H1 (cell line): ENCODE data around the gene DCXR. TPM values are rescaled to one million over a fixed set of nuclear protein-coding genes. Genes with fewer than 3 reads are reported as not detected.

Source experiments
- CTCF ChIA-PET: fragments of 300-600 bp; sonication (Branson Sonifier 250); formaldehyde crosslinking; loops from one replicate; lab custom pipeline; 2021; ENCODE audit not compliant: partially characterized antibody; lab: Charles Lee
- POLR2A ChIA-PET: fragments of 300-600 bp; sonication (Branson Sonifier 250); formaldehyde crosslinking; loops from one replicate; lab custom pipeline; 2021; ENCODE audit warnings: inconsistent platforms; ENCODE audit not compliant: partially characterized antibody; lab: Charles Lee
- DNase-seq, 2 experiments: peaks; one replicate each; pipeline versions ENCODE4 v3.0.0 to v3.0.0-alpha.2; 2010 to 2022; ENCODE audit warnings: low spot score in 2 of 2, low read depth in 1 of 2, mixed read lengths in 1 of 2
- FAIRE-seq: peaks from 2 replicates; lab custom pipeline; 2011; peaks lifted over from hg19 to GRCh38; lab: Jason Lieb, UNC
- H2AFZ ChIP-seq: 2 replicates; pipeline ENCODE4 v1.8.1; 2012; ENCODE audit warnings: low read length, inconsistent platforms
- H2AK5ac ChIP-seq: 2 replicates; pipeline ENCODE4 v1.6.1; 2013; ENCODE audit warnings: low read depth, low read length
- H2BK120ac ChIP-seq: replicated peaks from 2 replicates; pipeline ENCODE3; 2013; ENCODE audit warnings: low read depth, low read length, inconsistent platforms
- H2BK12ac ChIP-seq: 2 replicates; pipeline ENCODE4 v1.6.1; 2013; ENCODE audit warnings: low read depth, low read length
- H2BK15ac ChIP-seq: 2 replicates; pipeline ENCODE4 v1.6.1; 2013; ENCODE audit warnings: low read length
- H2BK20ac ChIP-seq: 2 replicates; pipeline ENCODE4 v1.6.1; 2013; ENCODE audit warnings: low read length
- H2BK5ac ChIP-seq: 2 replicates; pipeline ENCODE4 v1.6.1; 2013; ENCODE audit warnings: low read depth, low read length
- H3K14ac ChIP-seq: 2 replicates; pipeline ENCODE4 v1.6.1; 2013; ENCODE audit warnings: inconsistent platforms; ENCODE audit not compliant: insufficient read length
- H3K18ac ChIP-seq: 2 replicates; pipeline ENCODE4 v1.6.1; 2013; ENCODE audit warnings: low read length; ENCODE audit errors: extremely low read depth
- H3K23ac ChIP-seq: 2 replicates; pipeline ENCODE4 v1.6.1; 2013; ENCODE audit warnings: inconsistent platforms; ENCODE audit not compliant: insufficient read length
- H3K23me2 ChIP-seq: 2 replicates; pipeline ENCODE4 v1.6.1; 2013; ENCODE audit warnings: low read depth, low read length
- H3K27ac ChIP-seq: 2 replicates; pipeline ENCODE4 v1.6.1; 2011; ENCODE audit warnings: low read depth, low read length, inconsistent platforms
- H3K27me3 ChIP-seq, 4 experiments: replicated peaks in 1 of 4; 1 replicate in 1 of 4; 2 replicates in 3 of 4; pipeline versions ENCODE4 v1.6.1 to v1.8.1; 2011 to 2013; ENCODE audit warnings: low read length in 3 of 4, mild to moderate bottlenecking in 3 of 4, inconsistent platforms in 2 of 4, mixed read lengths in 2 of 4, moderate library complexity in 1 of 4; ENCODE audit not compliant: control insufficient read depth in 3 of 4, insufficient read depth in 3 of 4; ENCODE audit errors: extremely low read depth in 1 of 4
- H3K36me3 ChIP-seq, 4 experiments: 2 replicates each; pipeline versions ENCODE4 v1.6.1 to v1.8.1; 2011 to 2013; ENCODE audit warnings: mild to moderate bottlenecking in 4 of 4, low read length in 3 of 4, moderate library complexity in 2 of 4, control low read depth in 1 of 4, inconsistent platforms in 1 of 4; ENCODE audit not compliant: insufficient read depth in 4 of 4, control insufficient read depth in 2 of 4
- H3K4ac ChIP-seq: replicated peaks from 2 replicates; pipeline ENCODE3; 2013; ENCODE audit warnings: low read length, low read depth, mixed read lengths, inconsistent platforms; ENCODE audit not compliant: insufficient read length
- H3K4me1 ChIP-seq, 4 experiments: replicated peaks in 1 of 4; 1 replicate in 1 of 4; 2 replicates in 3 of 4; pipeline versions ENCODE4 v1.6.1 to v1.8.1; 2011 to 2013; ENCODE audit warnings: low read length in 3 of 4, inconsistent platforms in 2 of 4, mixed read lengths in 1 of 4; ENCODE audit not compliant: insufficient read depth in 4 of 4, control insufficient read depth in 3 of 4
- H3K4me2 ChIP-seq, 2 experiments: 2 replicates each; pipeline versions ENCODE4 v1.6.1 to v1.8.1; 2011 to 2013; ENCODE audit warnings: low read depth in 2 of 2, low read length in 2 of 2, control low read depth in 1 of 2, inconsistent platforms in 1 of 2, mild to moderate bottlenecking in 1 of 2; ENCODE audit not compliant: insufficient read depth in 1 of 2
- H3K4me3 ChIP-seq, 4 experiments: fragments of 200-600, 300-600 bp in 1 of 4; sonication (generic), shearing (Covaris generic), sonication (Bioruptor Twin) in 1 of 4; 2 replicates each; pipeline versions ENCODE4 v1.5.1 to v1.8.1; 2011 to 2016; ENCODE audit warnings: low read length in 4 of 4, low read depth in 3 of 4, control low read depth in 2 of 4, inconsistent platforms in 2 of 4, mild to moderate bottlenecking in 2 of 4, mixed read lengths in 1 of 4, moderate library complexity in 1 of 4; ENCODE audit not compliant: insufficient read depth in 2 of 4; ENCODE audit errors: extremely low read depth in 1 of 4
- H3K56ac ChIP-seq: replicated peaks from 2 replicates; pipeline ENCODE3; 2013; ENCODE audit warnings: low read depth, mild to moderate bottlenecking, mixed read lengths, low read length, inconsistent platforms; ENCODE audit not compliant: insufficient read length
- H3K79me1 ChIP-seq: 2 replicates; pipeline ENCODE4 v1.6.1; 2013; ENCODE audit warnings: low read depth, low read length, control low read depth
- H3K79me2 ChIP-seq, 2 experiments: 2 replicates each; pipeline versions ENCODE4 v1.6.1 to v1.8.1; 2012 to 2013; ENCODE audit warnings: low read length in 2 of 2, mild to moderate bottlenecking in 2 of 2, inconsistent platforms in 1 of 2; ENCODE audit not compliant: insufficient read depth in 2 of 2, control insufficient read depth in 1 of 2
- H3K9ac ChIP-seq, 4 experiments: replicated peaks in 1 of 4; 1 replicate in 1 of 4; 2 replicates in 3 of 4; pipeline versions ENCODE4 v1.6.1 to v1.8.1; 2011 to 2013; ENCODE audit warnings: low read depth in 3 of 4, low read length in 3 of 4, control low read depth in 2 of 4, mild to moderate bottlenecking in 2 of 4, moderate library complexity in 2 of 4, inconsistent platforms in 1 of 4; ENCODE audit errors: extremely low read depth in 1 of 4
- H3K9me3 ChIP-seq, 2 experiments: 2 replicates each; pipeline versions ENCODE4 v1.6.1 to v1.8.1; 2012 to 2013; ENCODE audit warnings: mild to moderate bottlenecking in 2 of 2, moderate library complexity in 2 of 2, control low read depth in 1 of 2, inconsistent platforms in 1 of 2, low read depth in 1 of 2, low read length in 1 of 2, mixed read lengths in 1 of 2; ENCODE audit not compliant: insufficient read depth in 2 of 2
- H4K20me1 ChIP-seq, 2 experiments: replicated peaks in 1 of 2; 2 replicates each; pipeline versions ENCODE3 to v1.8.1; 2011 to 2013; ENCODE audit warnings: inconsistent platforms in 2 of 2, low read length in 2 of 2, mild to moderate bottlenecking in 1 of 2; ENCODE audit not compliant: insufficient read depth in 2 of 2, control insufficient read depth in 1 of 2
- H4K5ac ChIP-seq: 2 replicates; pipeline ENCODE4 v1.6.1; 2013; ENCODE audit warnings: low read length, low read depth, mixed read lengths, inconsistent platforms; ENCODE audit not compliant: insufficient read length
- H4K8ac ChIP-seq: 2 replicates; pipeline ENCODE4 v1.8.0; 2013; ENCODE audit warnings: mild to moderate bottlenecking, moderate library complexity, low read length, inconsistent platforms; ENCODE audit not compliant: insufficient read depth; ENCODE audit errors: extremely low read depth
- H4K91ac ChIP-seq: replicated peaks from 2 replicates; pipeline ENCODE3; 2013; ENCODE audit warnings: low read length, mixed read lengths, inconsistent platforms; ENCODE audit not compliant: insufficient read length
- ATF2 ChIP-seq: IDR thresholded peaks from 2 replicates; pipeline ENCODE4 v1.6.1; 2012; ENCODE audit warnings: low read length, inconsistent platforms
- CREB1 ChIP-seq: IDR thresholded peaks from 2 replicates; pipeline ENCODE4 v1.6.1; 2012; ENCODE audit warnings: inconsistent platforms
- CTBP2 ChIP-seq: IDR thresholded peaks from 2 replicates; pipeline ENCODE4 v1.7.0; 2011; ENCODE audit warnings: borderline replicate concordance, mild to moderate bottlenecking, moderate library complexity, mixed read lengths, low read length; ENCODE audit not compliant: insufficient read depth, insufficient read length
- FOSL1 ChIP-seq: IDR thresholded peaks from 2 replicates; pipeline ENCODE4 v1.6.1; 2011; ENCODE audit warnings: mild to moderate bottlenecking, low read depth, low read length, moderate library complexity; ENCODE audit not compliant: insufficient read depth
- JUN ChIP-seq: IDR thresholded peaks from 2 replicates; pipeline ENCODE4 v1.6.1; 2011; ENCODE audit warnings: low read depth, mild to moderate bottlenecking, improper control_type of control experiment, low read length
- KDM1A ChIP-seq: fragments of 200-600, 300-600 bp; sonication (generic); IDR thresholded peaks from 2 replicates; pipeline ENCODE4 v1.7.1; 2016; ENCODE audit warnings: mild to moderate bottlenecking, low read length, borderline replicate concordance
- MAFK ChIP-seq: IDR thresholded peaks from 2 replicates; pipeline ENCODE4 v1.6.1; 2012; ENCODE audit warnings: low read depth, mild to moderate bottlenecking, improper control_type of control experiment, low read length
- RNF2 ChIP-seq: fragments of 200-900, 300-1000 bp; sonication (generic); IDR thresholded peaks from 2 replicates; pipeline ENCODE4 v1.7.1; 2016; ENCODE audit warnings: borderline replicate concordance, low read depth, mild to moderate bottlenecking, antibody characterized with exemption, low read length; ENCODE audit not compliant: poor library complexity, severe bottlenecking; ENCODE audit errors: missing control alignments
- SAP30 ChIP-seq: fragments of 300-600 bp; sonication (generic); IDR thresholded peaks from 2 replicates; pipeline ENCODE4 v1.7.1; 2012; ENCODE audit warnings: low read length, moderate library complexity, mild to moderate bottlenecking, inconsistent platforms; ENCODE audit not compliant: insufficient read depth, insufficient replicate concordance
- SRF ChIP-seq: IDR thresholded peaks from 2 replicates; pipeline ENCODE4 v1.6.1; 2011; ENCODE audit warnings: mild to moderate bottlenecking, low read depth, low read length, moderate library complexity
- SUZ12 ChIP-seq: fragments of 200-600 bp; sonication (generic); IDR thresholded peaks from 2 replicates; pipeline ENCODE4 v1.6.1; 2012; ENCODE audit warnings: mild to moderate bottlenecking, inconsistent platforms, low read length, moderate library complexity, mixed read lengths
- TEAD4 ChIP-seq: IDR thresholded peaks from 2 replicates; pipeline ENCODE4 v1.6.1; 2012; ENCODE audit warnings: low read depth, low read length, inconsistent platforms, mixed read lengths
- WGBS, 2 experiments: shearing (Covaris generic) in 1 of 2; methylation state at CpG; one replicate each; pipeline versions ENCODE4 v1.1.6 to v1.1.7; 2013 to 2015; ENCODE audit warnings: low lambda C conversion rate in 2 of 2, mixed read lengths in 2 of 2, inconsistent platforms in 1 of 2, low coverage in 1 of 2, missing lambda C conversion rate in 1 of 2; ENCODE audit not compliant: insufficient replicate concordance in 2 of 2, insufficient coverage in 1 of 2, insufficient read length in 1 of 2; ENCODE audit errors: extremely low coverage in 1 of 2, missing lambda C conversion rate in 1 of 2; 5-methylcytosine and 5-hydroxymethylcytosine counted together
- polyA plus RNA-seq, 7 experiments: library from polyadenylated mRNA; depleted of rRNA in 3 of 7; stranded (reverse) in 5 of 7; unstranded in 2 of 7; fragments of >200 nt in 5 of 7; fragments of 200-250 nt in 2 of 7; gene quantifications; 1 replicate in 5 of 7; 2 replicates in 1 of 7; 4 replicates in 1 of 7; pipeline versions ENCODE4 v1.2.1 to v1.2.3, GENCODE V29; 2011 to 2013; ENCODE audit warnings: missing spikeins in 2 of 7, mixed read lengths in 2 of 7
- total RNA-seq: library from RNA; stranded (reverse); fragmentation: NEBNext Ultra II Directional; extraction: Animal tissue kit (Norgen Biotek cat#: 25700); gene quantifications from 2 replicates; pipeline ENCODE4 v1.2.1, GENCODE V29; 2021

The DCXR gene
- total and polyA plus RNA-seq, 2 of the 8 experiments (the other 6 are each of a cell fraction or from before 2014, with no cell fraction given), result 96.3 to 212 TPM

DNA sequence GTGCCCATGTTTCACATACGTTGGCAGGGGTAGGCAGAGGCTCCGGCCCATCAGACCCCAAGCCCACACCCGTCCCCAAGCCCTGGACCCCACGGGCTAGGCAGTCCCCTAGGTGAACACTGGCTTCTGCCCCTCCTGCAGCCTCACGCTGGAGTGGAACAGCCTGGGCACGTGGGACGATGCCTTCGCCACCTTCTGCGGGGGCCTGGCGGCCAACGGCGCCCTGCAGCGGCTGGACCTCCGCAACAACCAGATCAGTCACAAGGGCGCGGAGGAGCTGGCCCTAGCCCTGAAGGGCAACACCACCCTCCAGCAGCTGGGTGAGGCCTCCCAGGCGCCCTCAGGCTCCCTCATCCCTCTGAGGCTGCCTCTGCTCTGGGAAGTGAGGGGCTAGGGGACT lies 12.6 kb downstream of the DCXR start:
- no peak overlapping the region for H2BK5ac ChIP-seq
- no peak overlapping the region for H2BK12ac ChIP-seq
- H4K5ac ChIP-seq, result no peak overlapping the region
- H3K27ac ChIP-seq, result no peak overlapping the region
- H3K18ac ChIP-seq, result no peak overlapping the region
- H3K9ac ChIP-seq, result no peak overlapping the region
- WGBS, 2 experiments, result 93% methylated on average over 16 of the region's 17 CpGs; no CpG with 5 or more reads in 1 of the 2 experiments
- H2BK15ac ChIP-seq, result no peak overlapping the region
- H3K23me2 ChIP-seq, result peaks cover 12% of the 10 kb centered on the region
- no peak for DNase-seq
- H3K4me3 ChIP-seq, result no peak overlapping the region
- H3K23ac ChIP-seq, result no peak overlapping the region
- no peaks in the 10 kb centered on the region; a peak in 1 of 8 replicates for H3K36me3 ChIP-seq
- ChIA-PET CTCF (interaction anchor here (1.2 kb wide), 1 partner anchor 25 kb away, joined by 3 read pairs; no protein-coding TSS in a partner anchor), POLR2A (no interaction called here)
- no peak overlapping the region for H2AK5ac ChIP-seq
- no peak overlapping the region for H3K4ac ChIP-seq
- no peak overlapping the region for H2BK120ac ChIP-seq
- no peak overlapping the region; the same call in 1 of the 2 replicates for H4K8ac ChIP-seq
- H2AFZ ChIP-seq, result no peak overlapping the region
- peaks cover 4% of the 10 kb centered on the region; the same call in 1 of the 2 replicates for H3K79me1 ChIP-seq
- H3K27me3 ChIP-seq, result no peaks in the 10 kb centered on the region
- no peaks in the 10 kb centered on the region for H3K9me3 ChIP-seq
- H3K14ac ChIP-seq, result no peak overlapping the region
- H4K20me1 ChIP-seq, result peaks cover 7 to 17% of the 10 kb centered on the region in 2 experiments
- no peak overlapping the region for H2BK20ac ChIP-seq
- H4K91ac ChIP-seq, result no peak overlapping the region
- no peak overlapping the region; a peak in 1 of 4 replicates for H3K4me2 ChIP-seq
- H3K56ac ChIP-seq, result no peak overlapping the region
- peaks cover 0 to 14% (median 8%) of the 10 kb centered on the region in 4 experiments; a peak in 5 of 7 replicates for H3K4me1 ChIP-seq
- no peak for FAIRE-seq
- H3K79me2 ChIP-seq, result peaks cover 0 to 12% of the 10 kb centered on the region in 2 experiments; a peak in 1 of 4 replicates
- no peak for TF ChIP-seq MAFK
- TF ChIP-seq ATF2, result no peak
- TF ChIP-seq SRF, result no peak
- no peak for TF ChIP-seq RNF2
- no peak for TF ChIP-seq SUZ12
- no peak for TF ChIP-seq SAP30
- no peak for TF ChIP-seq TEAD4
- TF ChIP-seq CREB1, result no peak
- TF ChIP-seq JUN, result no peak
- TF ChIP-seq FOSL1, result no peak
- TF ChIP-seq KDM1A, result no peak
- TF ChIP-seq CTBP2, result no peak
